Esophagus muscularis mucosa (tissue), 4 donors: ENCODE results near the gene ABHD17B.

ENCODE experiments used
- EP300 ChIP-seq: sonication (generic); formaldehyde crosslinking; IDR thresholded peaks from one replicate; pipeline ENCODE4 v1.6.1; 2017; ENCODE audit warnings: antibody characterized with exemption
- POLR2A ChIP-seq: fragments of 450-650 bp; IDR thresholded peaks from one replicate; pipeline ENCODE4 v1.6.1; 2017; ENCODE audit warnings: antibody characterized with exemption, moderate library complexity, mild to moderate bottlenecking, low read depth
- TF ChIP-seq, protein P1 (sequence below), 3 experiments: fragments of 200-600 bp in 2 of 3; fragments of 450-650 bp in 1 of 3; sonication (generic) in 2 of 3; IDR thresholded peaks; one replicate each; pipeline ENCODE4 v1.5.1; 2017 to 2019; ENCODE audit warnings: antibody characterized with exemption in 3 of 3, mild to moderate bottlenecking in 2 of 3, moderate library complexity in 1 of 3

DNA sequence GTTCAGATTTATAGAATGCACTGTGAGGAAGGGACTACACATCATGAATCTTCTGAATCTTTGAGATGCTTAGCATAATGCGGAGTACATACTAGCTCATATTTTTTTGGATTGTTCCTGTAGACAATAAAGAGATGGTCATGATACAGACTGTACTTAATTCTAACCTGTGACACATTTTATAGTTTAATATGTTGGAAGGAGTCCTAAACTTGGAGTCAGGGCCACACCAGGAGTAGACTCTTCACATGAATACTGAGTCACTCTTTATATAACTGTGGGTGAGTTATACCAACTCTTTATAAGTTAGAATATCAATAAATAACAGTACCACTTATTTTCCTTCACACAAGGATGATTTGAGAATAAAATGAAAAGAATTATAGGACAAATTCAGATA is 17.4 kb upstream of the ABHD17B start:
- TF ChIP-seq, protein P1, sequence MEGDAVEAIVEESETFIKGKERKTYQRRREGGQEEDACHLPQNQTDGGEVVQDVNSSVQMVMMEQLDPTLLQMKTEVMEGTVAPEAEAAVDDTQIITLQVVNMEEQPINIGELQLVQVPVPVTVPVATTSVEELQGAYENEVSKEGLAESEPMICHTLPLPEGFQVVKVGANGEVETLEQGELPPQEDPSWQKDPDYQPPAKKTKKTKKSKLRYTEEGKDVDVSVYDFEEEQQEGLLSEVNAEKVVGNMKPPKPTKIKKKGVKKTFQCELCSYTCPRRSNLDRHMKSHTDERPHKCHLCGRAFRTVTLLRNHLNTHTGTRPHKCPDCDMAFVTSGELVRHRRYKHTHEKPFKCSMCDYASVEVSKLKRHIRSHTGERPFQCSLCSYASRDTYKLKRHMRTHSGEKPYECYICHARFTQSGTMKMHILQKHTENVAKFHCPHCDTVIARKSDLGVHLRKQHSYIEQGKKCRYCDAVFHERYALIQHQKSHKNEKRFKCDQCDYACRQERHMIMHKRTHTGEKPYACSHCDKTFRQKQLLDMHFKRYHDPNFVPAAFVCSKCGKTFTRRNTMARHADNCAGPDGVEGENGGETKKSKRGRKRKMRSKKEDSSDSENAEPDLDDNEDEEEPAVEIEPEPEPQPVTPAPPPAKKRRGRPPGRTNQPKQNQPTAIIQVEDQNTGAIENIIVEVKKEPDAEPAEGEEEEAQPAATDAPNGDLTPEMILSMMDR (IDR thresholded peaks at IDR 0.05): no peak
- TF ChIP-seq POLR2A: no peak
- no peak for TF ChIP-seq EP300
